Activated B cell treated with CpG ODN at 0.5 μM for 24 hours (primary cell): Measurements from ENCODE around the gene SCAI. TPM values are rescaled to one million over a fixed set of nuclear protein-coding genes. Genes with fewer than 3 reads are reported as not detected.

Experiments used
- ATAC-seq: fragments of 200-7000 bp; cut with Tn5 transposase; one replicate; pipeline ENCODE4 v1.10.0; 2021; ENCODE audit warnings: low read depth, mild to moderate bottlenecking, moderate library complexity
- CTCF ChIA-PET: fragments of 350-600 bp; sonication (Branson Sonifier 250); formaldehyde crosslinking; loops from one replicate; lab custom pipeline; 2021; ENCODE audit warnings: antibody characterized with exemption; lab: Charles Lee
- POLR2A ChIA-PET: fragments of 350-600 bp; sonication (Branson Sonifier 250); formaldehyde crosslinking; loops from one replicate; lab custom pipeline; 2021; ENCODE audit warnings: antibody characterized with exemption; lab: Charles Lee
- DNase-seq: peaks from one replicate; pipeline ENCODE4 v3.0.0; 2022
- H3K27ac Mint-ChIP-seq: one replicate; pipeline ENCODE4 v1.8.0; 2020; ENCODE audit warnings: mixed read lengths
- H3K27me3 Mint-ChIP-seq: one replicate; pipeline ENCODE4 v1.8.0; 2021; ENCODE audit warnings: mixed read lengths
- H3K36me3 Mint-ChIP-seq: one replicate; pipeline ENCODE4 v1.8.0; 2021; ENCODE audit warnings: low read depth, mixed read lengths
- H3K4me1 Mint-ChIP-seq: one replicate; pipeline ENCODE4 v1.8.0; 2021; ENCODE audit warnings: mixed read lengths
- H3K4me3 Mint-ChIP-seq: one replicate; pipeline ENCODE4 v1.8.0; 2020; ENCODE audit warnings: mild to moderate bottlenecking, mixed read lengths
- H3K9me3 Mint-ChIP-seq: one replicate; pipeline ENCODE4 v1.8.0; 2020; ENCODE audit warnings: mixed read lengths
- CTCF ChIP-seq: fragments of 200-600 bp; IDR thresholded peaks from one replicate; pipeline ENCODE4 v1.8.0; 2022; ENCODE audit warnings: antibody characterized with exemption, mild to moderate bottlenecking
- intact Hi-C: fragments of 100-400 bp; cut with micrococcal nuclease; formaldehyde crosslinking; loops from one replicate; pipeline ENCODE4 v1.15.1; 2024
- total RNA-seq: library from RNA; stranded (reverse); gene quantifications from 2 replicates; pipeline ENCODE4 v1.2.3, GENCODE V29; 2022

SCAI gene
- total RNA-seq, 1 donor from 2014 or later, result 11.7 TPM

GRCh38 chr9:125161284-125161918 is 18.1 kb upstream of the SCAI start:
- no peak for DNase-seq
- Mint-ChIP-seq H3K27me3 (no peaks in the 10 kb centered on the region), H3K4me3 (no peak overlapping the region), H3K27ac (no peak overlapping the region), H3K4me1 (no peaks in the 10 kb centered on the region), H3K9me3 (no peaks in the 10 kb centered on the region), H3K36me3 (peaks cover 39% of the 10 kb centered on the region)
- ATAC-seq, result no peak
- intact Hi-C loops, result no loop called here
- ChIA-PET POLR2A (interaction anchor here (0.5 to 0.7 kb wide), 2 partner anchors 18 to 1943 kb away, joined by 4 to 5 read pairs; partner anchors contain the start of gene SCAI), CTCF (no interaction called here)
- no peak for TF ChIP-seq CTCF

- H3K4me1 Mint-ChIP-seq, result no peaks in the 10 kb centered on the region
- ATAC-seq (no peak), DNase-seq (no peak)
Measured at GRCh38 chr9:125160750-125161149, 17.4 kb upstream of the SCAI start.

GRCh38 chr9:125156551-125156950 is 13.2 kb upstream of the SCAI start:
- Mint-ChIP-seq H3K4me1 (no peaks in the 10 kb centered on the region), H3K4me3 (no peak overlapping the region), H3K27ac (no peak overlapping the region), H3K36me3 (peaks cover 57% of the 10 kb centered on the region), H3K27me3 (no peaks in the 10 kb centered on the region), H3K9me3 (no peaks in the 10 kb centered on the region)
- DNase-seq (no peak), ATAC-seq (no peak)
- no peak for TF ChIP-seq CTCF
- CTCF ChIA-PET, result no interaction called here
- POLR2A ChIA-PET, result interaction anchor here (0.6 kb wide), 1 partner anchor 9 kb away, joined by 3 read pairs; no protein-coding TSS in a partner anchor
- intact Hi-C loops, result no loop called here

More at GRCh38 chr9:125160750-125161149, 17.4 kb upstream of the SCAI start:
- TF ChIP-seq CTCF, result no peak
- no peak overlapping the region for H3K27ac Mint-ChIP-seq
- H3K27me3 Mint-ChIP-seq, result no peaks in the 10 kb centered on the region
- CTCF ChIA-PET, result no interaction called here
- peaks cover 35% of the 10 kb centered on the region for H3K36me3 Mint-ChIP-seq
- POLR2A ChIA-PET, result interaction anchor here (0.5 kb wide), 1 partner anchor 17 kb away, joined by 5 read pairs; the partner anchor contains the start of gene SCAI
- H3K9me3 Mint-ChIP-seq, result no peaks in the 10 kb centered on the region
- intact Hi-C loops, result no loop called here
- H3K4me3 Mint-ChIP-seq, result no peak overlapping the region

GRCh38 chr9:125153712-125154367 is 10.5 kb upstream of the SCAI start:
- H3K36me3 Mint-ChIP-seq, result peaks cover 71% of the 10 kb centered on the region
- H3K4me1 Mint-ChIP-seq, result no peaks in the 10 kb centered on the region

More at GRCh38 chr9:125153712-125154367, 10.5 kb upstream of the SCAI start:
- no peak for TF ChIP-seq CTCF
- no peaks in the 10 kb centered on the region for H3K27me3 Mint-ChIP-seq
- no peak overlapping the region for H3K4me3 Mint-ChIP-seq
- ChIA-PET CTCF (no interaction called here), POLR2A (no interaction called here)
- no peaks in the 10 kb centered on the region for H3K9me3 Mint-ChIP-seq
- H3K27ac Mint-ChIP-seq, result no peak overlapping the region
- ATAC-seq (no peak), DNase-seq (no peak)
- intact Hi-C loops, result no loop called here
